ENCODE measurements around the gene CUTA.

- TF ChIP-seq, protein P1, sequence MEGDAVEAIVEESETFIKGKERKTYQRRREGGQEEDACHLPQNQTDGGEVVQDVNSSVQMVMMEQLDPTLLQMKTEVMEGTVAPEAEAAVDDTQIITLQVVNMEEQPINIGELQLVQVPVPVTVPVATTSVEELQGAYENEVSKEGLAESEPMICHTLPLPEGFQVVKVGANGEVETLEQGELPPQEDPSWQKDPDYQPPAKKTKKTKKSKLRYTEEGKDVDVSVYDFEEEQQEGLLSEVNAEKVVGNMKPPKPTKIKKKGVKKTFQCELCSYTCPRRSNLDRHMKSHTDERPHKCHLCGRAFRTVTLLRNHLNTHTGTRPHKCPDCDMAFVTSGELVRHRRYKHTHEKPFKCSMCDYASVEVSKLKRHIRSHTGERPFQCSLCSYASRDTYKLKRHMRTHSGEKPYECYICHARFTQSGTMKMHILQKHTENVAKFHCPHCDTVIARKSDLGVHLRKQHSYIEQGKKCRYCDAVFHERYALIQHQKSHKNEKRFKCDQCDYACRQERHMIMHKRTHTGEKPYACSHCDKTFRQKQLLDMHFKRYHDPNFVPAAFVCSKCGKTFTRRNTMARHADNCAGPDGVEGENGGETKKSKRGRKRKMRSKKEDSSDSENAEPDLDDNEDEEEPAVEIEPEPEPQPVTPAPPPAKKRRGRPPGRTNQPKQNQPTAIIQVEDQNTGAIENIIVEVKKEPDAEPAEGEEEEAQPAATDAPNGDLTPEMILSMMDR (IDR thresholded peaks at IDR 0.05 in 2 of 3, conservative IDR thresholded peaks at IDR 0.05 in 1 of 3; ENCODE audit: borderline replicate concordance in 1 of 3, insufficient read depth in 1 of 3, low read depth in 2 of 3, low read length in 2 of 3), result no peak
- TF ChIP-seq ZNF274 (IDR thresholded peaks at IDR 0.05; ENCODE audit: low read depth, low read length) (no peak), YY1 (IDR thresholded peaks at IDR 0.05; ENCODE audit: extremely low read depth, insufficient replicate concordance, low read depth, low read length) (no peak), POLR2AphosphoS5 (IDR thresholded peaks at IDR 0.05; ENCODE audit: low read depth, low read length) (no peak), RAD21 (IDR thresholded peaks at IDR 0.05; ENCODE audit: low read depth) (no peak), CEBPB (IDR thresholded peaks at IDR 0.05; ENCODE audit: low read depth) (no peak), POLR2A (IDR thresholded peaks at IDR 0.05; ENCODE audit: borderline replicate concordance, extremely low read depth, insufficient read depth, insufficient read length) (no peak), EZH2phosphoT487 (IDR thresholded peaks at IDR 0.05; ENCODE audit: borderline replicate concordance) (no peak), MAX (IDR thresholded peaks at IDR 0.05) (no peak), EZH2 (IDR thresholded peaks at IDR 0.05) (no peak), ATF3 (IDR thresholded peaks at IDR 0.05) (no peak)
- TF ChIP-seq, protein P2, sequence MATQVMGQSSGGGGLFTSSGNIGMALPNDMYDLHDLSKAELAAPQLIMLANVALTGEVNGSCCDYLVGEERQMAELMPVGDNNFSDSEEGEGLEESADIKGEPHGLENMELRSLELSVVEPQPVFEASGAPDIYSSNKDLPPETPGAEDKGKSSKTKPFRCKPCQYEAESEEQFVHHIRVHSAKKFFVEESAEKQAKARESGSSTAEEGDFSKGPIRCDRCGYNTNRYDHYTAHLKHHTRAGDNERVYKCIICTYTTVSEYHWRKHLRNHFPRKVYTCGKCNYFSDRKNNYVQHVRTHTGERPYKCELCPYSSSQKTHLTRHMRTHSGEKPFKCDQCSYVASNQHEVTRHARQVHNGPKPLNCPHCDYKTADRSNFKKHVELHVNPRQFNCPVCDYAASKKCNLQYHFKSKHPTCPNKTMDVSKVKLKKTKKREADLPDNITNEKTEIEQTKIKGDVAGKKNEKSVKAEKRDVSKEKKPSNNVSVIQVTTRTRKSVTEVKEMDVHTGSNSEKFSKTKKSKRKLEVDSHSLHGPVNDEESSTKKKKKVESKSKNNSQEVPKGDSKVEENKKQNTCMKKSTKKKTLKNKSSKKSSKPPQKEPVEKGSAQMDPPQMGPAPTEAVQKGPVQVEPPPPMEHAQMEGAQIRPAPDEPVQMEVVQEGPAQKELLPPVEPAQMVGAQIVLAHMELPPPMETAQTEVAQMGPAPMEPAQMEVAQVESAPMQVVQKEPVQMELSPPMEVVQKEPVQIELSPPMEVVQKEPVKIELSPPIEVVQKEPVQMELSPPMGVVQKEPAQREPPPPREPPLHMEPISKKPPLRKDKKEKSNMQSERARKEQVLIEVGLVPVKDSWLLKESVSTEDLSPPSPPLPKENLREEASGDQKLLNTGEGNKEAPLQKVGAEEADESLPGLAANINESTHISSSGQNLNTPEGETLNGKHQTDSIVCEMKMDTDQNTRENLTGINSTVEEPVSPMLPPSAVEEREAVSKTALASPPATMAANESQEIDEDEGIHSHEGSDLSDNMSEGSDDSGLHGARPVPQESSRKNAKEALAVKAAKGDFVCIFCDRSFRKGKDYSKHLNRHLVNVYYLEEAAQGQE (IDR thresholded peaks at IDR 0.05; ENCODE audit: low read depth), result no peak
These were observed 25.1 kb upstream of the CUTA start for GRCh38 chr6:33443025-33443424.
